ENCODE data around the gene HDAC4. TPM values are rescaled to one million over a fixed set of nuclear protein-coding genes. Genes with fewer than 3 reads are reported as not detected.

Gene HDAC4
- total RNA-seq, 1 donor from 2014 or later = 39.0 TPM

DNA sequence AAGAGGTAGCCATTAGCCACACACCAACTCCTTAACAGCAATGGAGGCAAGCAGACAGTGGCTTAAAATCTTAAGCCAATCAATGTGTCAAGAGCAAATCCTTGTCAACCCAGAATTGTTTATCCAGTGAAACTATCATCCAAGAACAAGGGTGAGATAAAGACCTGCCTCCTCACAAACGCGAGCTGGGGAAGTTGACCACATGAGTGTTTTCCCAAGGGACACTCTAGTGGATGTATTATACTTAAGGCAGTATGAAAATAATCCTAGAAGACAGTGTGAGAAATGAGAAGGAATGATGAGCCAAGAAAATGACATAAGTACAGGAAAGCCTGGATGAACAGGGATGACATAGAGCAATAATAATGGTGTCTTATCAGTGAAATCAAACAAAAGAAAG, 343.3 kb downstream of the HDAC4 start:
- H3K27ac Mint-ChIP-seq = no peak overlapping the region

DNA sequence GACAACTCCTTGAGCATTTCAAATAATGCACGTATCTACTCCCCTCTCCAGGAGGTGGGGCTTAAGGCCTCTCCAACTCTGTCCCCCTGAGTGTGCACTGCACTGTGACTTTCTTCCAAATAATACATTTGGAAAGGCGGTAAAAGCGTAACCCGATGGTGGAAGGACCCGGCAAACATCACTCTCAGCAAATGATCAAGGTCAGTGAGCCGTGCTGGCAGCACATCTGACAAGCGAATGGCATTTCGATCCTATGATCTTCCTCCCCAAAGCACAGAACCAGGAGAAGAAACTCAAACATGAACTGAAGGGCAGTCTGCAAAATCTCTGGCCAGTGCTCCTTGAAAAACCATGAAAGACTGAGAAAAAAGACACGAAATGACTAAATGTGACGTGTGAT, 344.2 kb downstream of the HDAC4 start:
- DNase-seq (ENCODE audit: extremely low spot score, unreplicated experiment) = no peak
- H3K36me3 Mint-ChIP-seq = peaks cover 23% of the 10 kb centered on the region
- no peak overlapping the region for H3K4me3 Mint-ChIP-seq
- no peak for TF ChIP-seq CTCF (conservative IDR thresholded peaks at IDR 0.05)
- H3K27me3 Mint-ChIP-seq = no peaks in the 10 kb centered on the region
- H3K4me1 Mint-ChIP-seq (ENCODE audit: unreplicated experiment) = no peaks in the 10 kb centered on the region
- H3K27ac Mint-ChIP-seq = no peak overlapping the region
- H3K9me3 Mint-ChIP-seq = no peaks in the 10 kb centered on the region

More for the DNA sequence above, 343.3 kb downstream of the HDAC4 start:
- H3K4me1 Mint-ChIP-seq (ENCODE audit: unreplicated experiment) = no peaks in the 10 kb centered on the region
- H3K4me3 Mint-ChIP-seq = no peak overlapping the region
- no peaks in the 10 kb centered on the region for H3K9me3 Mint-ChIP-seq
- TF ChIP-seq CTCF (conservative IDR thresholded peaks at IDR 0.05) = no peak
- no peaks in the 10 kb centered on the region for H3K27me3 Mint-ChIP-seq
- peaks cover 23% of the 10 kb centered on the region for H3K36me3 Mint-ChIP-seq
- DNase-seq (ENCODE audit: extremely low spot score, unreplicated experiment) = no peak

GRCh38 chr2:239055756-239056493, 344.9 kb downstream of the HDAC4 start:
- no peak for TF ChIP-seq CTCF (conservative IDR thresholded peaks at IDR 0.05)
- no peaks in the 10 kb centered on the region for H3K4me1 Mint-ChIP-seq (ENCODE audit: unreplicated experiment)
- DNase-seq (ENCODE audit: extremely low spot score, unreplicated experiment) = no peak
- H3K27ac Mint-ChIP-seq = no peak overlapping the region
- H3K4me3 Mint-ChIP-seq = no peak overlapping the region
- no peaks in the 10 kb centered on the region for H3K9me3 Mint-ChIP-seq
- peaks cover 18% of the 10 kb centered on the region for H3K36me3 Mint-ChIP-seq
- H3K27me3 Mint-ChIP-seq = no peaks in the 10 kb centered on the region

- TF ChIP-seq CTCF (conservative IDR thresholded peaks at IDR 0.05) = no peak
- Mint-ChIP-seq H3K9me3 (no peaks in the 10 kb centered on the region), H3K36me3 (peaks cover 16% of the 10 kb centered on the region), H3K4me3 (no peak overlapping the region), H3K4me1 (ENCODE audit: unreplicated experiment) (no peaks in the 10 kb centered on the region), H3K27ac (no peak overlapping the region), H3K27me3 (no peaks in the 10 kb centered on the region)
- no peak for DNase-seq (ENCODE audit: extremely low spot score, unreplicated experiment)
Measured at GRCh38 chr2:239054921-239055320, 345.9 kb downstream of the HDAC4 start.

DNA sequence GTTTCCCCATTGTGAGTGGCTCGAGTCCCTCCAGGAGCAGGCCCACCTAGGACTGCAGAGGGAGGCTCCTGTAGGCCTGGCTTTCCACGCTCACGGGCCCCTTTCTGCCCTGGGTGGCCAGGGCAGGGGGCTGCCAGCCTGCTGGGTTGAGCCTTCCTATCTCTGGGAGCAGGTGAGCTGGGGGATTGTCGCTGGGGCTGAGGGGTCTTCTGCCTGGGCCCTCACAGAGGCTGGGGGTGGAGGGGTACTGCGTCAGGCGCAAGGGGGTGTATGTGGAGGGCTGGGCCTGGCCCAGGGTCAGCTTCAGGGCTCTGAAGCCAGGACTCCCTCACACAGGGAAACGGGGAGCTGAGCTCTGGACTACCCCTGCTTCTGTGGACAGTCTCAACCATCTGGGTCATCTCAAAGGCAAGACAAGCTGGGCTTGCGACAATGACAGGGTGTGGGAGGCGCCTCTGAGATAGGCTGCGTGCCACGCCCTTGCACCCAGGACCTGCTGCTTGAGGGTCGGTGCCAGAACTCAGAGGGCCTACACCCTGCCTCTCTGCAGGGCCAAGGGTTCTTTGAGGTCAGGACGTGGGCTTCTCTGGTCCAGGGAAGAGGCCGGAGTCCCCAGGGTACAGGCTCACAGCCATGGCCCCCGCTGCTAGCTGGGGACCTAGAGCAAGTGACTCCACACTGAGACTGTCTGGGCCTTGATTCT, 346.9 kb downstream of the HDAC4 start:
- no peaks in the 10 kb centered on the region for H3K4me1 Mint-ChIP-seq (ENCODE audit: unreplicated experiment)
- H3K27ac Mint-ChIP-seq = no peak overlapping the region
- DNase-seq (ENCODE audit: extremely low spot score, unreplicated experiment) = no peak
- H3K4me3 Mint-ChIP-seq = no peak overlapping the region
- no peaks in the 10 kb centered on the region for H3K27me3 Mint-ChIP-seq
- H3K9me3 Mint-ChIP-seq = no peaks in the 10 kb centered on the region
- H3K36me3 Mint-ChIP-seq = peaks cover 16% of the 10 kb centered on the region
- no peak for TF ChIP-seq CTCF (conservative IDR thresholded peaks at IDR 0.05)

Data from type B pancreatic cell (in vitro differentiated cells).